ENCODE measurements around the gene DDX24. TPM values are rescaled to one million over a fixed set of nuclear protein-coding genes. Genes with fewer than 3 reads are reported as not detected.

The DDX24 gene
- total and polyA plus RNA-seq, 9 of the 15 experiments (the other 6 are each of a cell fraction or from before 2014, with no cell fraction given) = 82.4 to 175 (median 122) TPM

- POLR2A ChIA-PET = interaction anchor here (1.3 kb wide), 1 partner anchor 13 kb away, joined by 5 read pairs; no protein-coding TSS in a partner anchor
These were observed 30.5 kb upstream of the DDX24 start for GRCh38 chr14:94111276-94112095.

More at GRCh38 chr14:94111276-94112095, 30.5 kb upstream of the DDX24 start:
- no peaks in the 10 kb centered on the region for H3K36me3 ChIP-seq (ENCODE audit: control insufficient read depth, insufficient read depth, low read length)
- CTCF ChIA-PET (ENCODE audit: low intra/inter-chr PET ratio) = no interaction called here
- H3K27ac ChIP-seq (ENCODE audit: extremely low read depth, low read depth, low read length) = no peak overlapping the region
- H3K4me3 ChIP-seq = no peak overlapping the region
- peaks cover 8 to 16% of the 10 kb centered on the region in 2 experiments; a peak in 4 of 5 replicates for H3K4me1 ChIP-seq (replicated peaks in 1 of 2; ENCODE audit: control insufficient read depth in 2 of 2, insufficient read depth in 2 of 2, low read length in 2 of 2)
- intact Hi-C loops (cut with micrococcal nuclease) (no loop called here), in situ Hi-C loops (cut with MboI) (no loop called here)
- H2AFZ ChIP-seq (ENCODE audit: low read depth, low read length) = no peak overlapping the region
- TF ChIP-seq FOXJ3 (CRISPR knock-in tag; IDR thresholded peaks at IDR 0.05) (no peak), ZBTB11 (CRISPR knock-in tag; IDR thresholded peaks at IDR 0.05) (no peak), SAFB (IDR thresholded peaks at IDR 0.05; ENCODE audit: borderline replicate concordance, low read depth, low read length) (no peak), ZNF174 (CRISPR knock-in tag; IDR thresholded peaks at IDR 0.05) (no peak)
- H3K9ac ChIP-seq (ENCODE audit: insufficient read depth in 1 of 2, low read depth in 2 of 2, low read length in 2 of 2) = no peak overlapping the region; a peak in 1 of 4 replicates
- H3K27me3 ChIP-seq (ENCODE audit: control insufficient read depth in 2 of 2, insufficient read depth in 2 of 2, low read length in 2 of 2) = peaks cover 2 to 21% of the 10 kb centered on the region in 2 experiments; a peak in 1 of 5 replicates
- H3K4me2 ChIP-seq (ENCODE audit: insufficient read depth, low read length) = peak overlapping the region; percentile 50; the same call in 1 of the 2 replicates
- FAIRE-seq = no peak
- DNase-seq (ENCODE audit: extremely low read depth in 1 of 4, low spot score in 3 of 4) = no peak
- no peaks in the 10 kb centered on the region for H3K79me2 ChIP-seq (ENCODE audit: control insufficient read depth, insufficient read depth, low read length)
- no peaks in the 10 kb centered on the region; the same call in 1 of the 2 replicates for H4K20me1 ChIP-seq (replicated peaks; ENCODE audit: control insufficient read depth, insufficient read depth, low read length)
- WGBS (ENCODE audit: insufficient coverage, low coverage, missing lambda C conversion rate) = 47% methylated on average over 9 of the region's 20 CpGs
- no peak for ATAC-seq
- H3K9me3 ChIP-seq (replicated peaks; ENCODE audit: control insufficient read depth, insufficient read depth, low read depth, low read length) = no peaks in the 10 kb centered on the region
- peaks cover 3% of the 10 kb centered on the region for H3K9me1 ChIP-seq (ENCODE audit: control insufficient read depth, insufficient read depth, low read length)
- no TSS peak for BruUV-seq (replicated peaks)
